HFFc6 (cell line): ENCODE data around the gene RNASEH2C. TPM values are rescaled to one million over a fixed set of nuclear protein-coding genes. Genes with fewer than 3 reads are reported as not detected.

Experiments
- DNase-seq: peaks from one replicate; pipeline ENCODE4 v3.0.0-alpha.2; 2018
- H3K27ac Mint-ChIP-seq: 2 replicates; pipeline ENCODE4 v1.8.0; 2020; ENCODE audit warnings: mild to moderate bottlenecking, mixed read lengths
- H3K27me3 Mint-ChIP-seq: 2 replicates; pipeline ENCODE4 v1.8.0; 2021; ENCODE audit warnings: mild to moderate bottlenecking, moderate library complexity, mixed read lengths; ENCODE audit not compliant: insufficient read depth
- H3K36me3 Mint-ChIP-seq: 2 replicates; pipeline ENCODE4 v1.8.0; 2021; ENCODE audit warnings: low read depth, mixed read lengths
- H3K4me1 Mint-ChIP-seq: 2 replicates; pipeline ENCODE4 v1.8.0; 2020; ENCODE audit warnings: low read depth, mixed read lengths
- H3K4me3 Mint-ChIP-seq: 2 replicates; pipeline ENCODE4 v1.8.0; 2020; ENCODE audit warnings: mild to moderate bottlenecking, moderate library complexity, mixed read lengths
- H3K9me3 Mint-ChIP-seq: 2 replicates; pipeline ENCODE4 v1.8.0; 2020; ENCODE audit warnings: mild to moderate bottlenecking, mixed read lengths
- CTCF ChIP-seq: fragments of 200-600 bp; sonication (generic); IDR thresholded peaks from 2 replicates; pipeline ENCODE4 v1.5.0; 2021; ENCODE audit warnings: antibody characterized with exemption, mild to moderate bottlenecking
- total RNA-seq, 6 experiments: library from RNA; stranded (reverse); fragmentation: NEBNext Ultra II Directional; extraction: Animal tissue kit (Norgen Biotek cat#: 25700); gene quantifications; 2 replicates in 1 of 6; 3 replicates in 5 of 6; pipeline ENCODE4 v1.2.3, GENCODE V29; 2021

Gene RNASEH2C
- total RNA-seq, 6 experiments from 2014 or later, result 54.0 to 85.6 (median 61.4) TPM

- Mint-ChIP-seq H3K36me3 (peaks cover 43% of the 10 kb centered on the region), H3K27me3 (peaks cover 10% of the 10 kb centered on the region), H3K27ac (peak overlapping the region; percentile 36)
Measured at GRCh38 chr11:65717906-65718305, 2.7 kb downstream of the RNASEH2C start.

GRCh38 chr11:65716774-65717405 lies 3.7 kb downstream of the RNASEH2C start:
- no peak for DNase-seq
- peaks cover 10% of the 10 kb centered on the region for H3K27me3 Mint-ChIP-seq
- peaks cover 38% of the 10 kb centered on the region for H3K4me1 Mint-ChIP-seq
- no peak overlapping the region for H3K27ac Mint-ChIP-seq
- peaks cover 43% of the 10 kb centered on the region for H3K36me3 Mint-ChIP-seq
- no peaks in the 10 kb centered on the region for H3K9me3 Mint-ChIP-seq
- TF ChIP-seq CTCF, result no peak
- no peak overlapping the region for H3K4me3 Mint-ChIP-seq

More at GRCh38 chr11:65717906-65718305, 2.7 kb downstream of the RNASEH2C start:
- no peak overlapping the region for H3K4me3 Mint-ChIP-seq
- no peak for DNase-seq
- no peak for TF ChIP-seq CTCF
- peaks cover 33% of the 10 kb centered on the region for H3K4me1 Mint-ChIP-seq
- no peaks in the 10 kb centered on the region for H3K9me3 Mint-ChIP-seq

GRCh38 chr11:65716302-65716701 lies 4.3 kb downstream of the RNASEH2C start:
- no peak for DNase-seq
- peaks cover 43% of the 10 kb centered on the region for H3K36me3 Mint-ChIP-seq
- peak overlapping the region; percentile 51; the same call in 1 of the 2 replicates for H3K27ac Mint-ChIP-seq
- peaks cover 38% of the 10 kb centered on the region for H3K4me1 Mint-ChIP-seq
- no peak overlapping the region for H3K4me3 Mint-ChIP-seq
- TF ChIP-seq CTCF, result no peak
- no peaks in the 10 kb centered on the region for H3K9me3 Mint-ChIP-seq
- H3K27me3 Mint-ChIP-seq, result peaks cover 10% of the 10 kb centered on the region

- TF ChIP-seq CTCF, result no peak
- no peaks in the 10 kb centered on the region for H3K9me3 Mint-ChIP-seq
- H3K27me3 Mint-ChIP-seq, result peaks cover 10% of the 10 kb centered on the region
- peaks cover 34% of the 10 kb centered on the region for H3K36me3 Mint-ChIP-seq
- H3K27ac Mint-ChIP-seq, result no peak overlapping the region
- H3K4me3 Mint-ChIP-seq, result no peak overlapping the region
- peaks cover 47% of the 10 kb centered on the region for H3K4me1 Mint-ChIP-seq
- DNase-seq, result no peak
Measured at GRCh38 chr11:65714433-65714832, 6.2 kb downstream of the RNASEH2C start.

GRCh38 chr11:65713212-65713969 lies 7.2 kb downstream of the RNASEH2C start:
- Mint-ChIP-seq H3K4me3 (peak overlapping the region; percentile 94), H3K27ac (peak overlapping the region; percentile 99; the same call in 1 of the 2 replicates), H3K4me1 (peaks cover 36% of the 10 kb centered on the region), H3K36me3 (peaks cover 27% of the 10 kb centered on the region), H3K9me3 (no peaks in the 10 kb centered on the region), H3K27me3 (peaks cover 5% of the 10 kb centered on the region)
- no peak for TF ChIP-seq CTCF
- DNase-seq, result no peak
